NCI-H1694 treated with DMSO at 0.1 percent for 48 hours (cell line): ENCODE results near the gene SETD2.

Source experiments
- DNase-seq: peaks from one replicate; lab custom pipeline; 2025; lab: John Stamatoyannopoulos, UW

SETD2 gene

GRCh38 chr3:46998121-46998851 lies 165.6 kb downstream of the SETD2 start:
- no peak for DNase-seq

- DNase-seq = no peak
Measured at GRCh38 chr3:46997453-46998091, 166.3 kb downstream of the SETD2 start.

- DNase-seq = no peak
Measured at GRCh38 chr3:46996689-46997452, 167.0 kb downstream of the SETD2 start.

- DNase-seq = no peak
Measured at GRCh38 chr3:46995901-46996562, 167.9 kb downstream of the SETD2 start.

- no peak for DNase-seq
Measured at GRCh38 chr3:46994801-46995731, 168.8 kb downstream of the SETD2 start.

- no peak for DNase-seq
Measured at GRCh38 chr3:46993986-46994385, 169.9 kb downstream of the SETD2 start.

- no peak for DNase-seq
Measured at GRCh38 chr3:46993292-46993691, 170.6 kb downstream of the SETD2 start.

GRCh38 chr3:46992231-46992630 lies 171.7 kb downstream of the SETD2 start:
- no peak for DNase-seq

- DNase-seq = no peak
Measured at GRCh38 chr3:46991406-46992165, 172.3 kb downstream of the SETD2 start.

- DNase-seq = no peak
Measured at GRCh38 chr3:46990573-46991374, 173.1 kb downstream of the SETD2 start.

GRCh38 chr3:46989146-46989810 lies 174.6 kb downstream of the SETD2 start:
- no peak for DNase-seq

- DNase-seq = no peak
Measured at GRCh38 chr3:46988616-46989015, 175.3 kb downstream of the SETD2 start.

- no peak for DNase-seq
Measured at GRCh38 chr3:46987743-46988401, 176.0 kb downstream of the SETD2 start.

- no peak for DNase-seq
Measured at GRCh38 chr3:46987319-46987742, 176.6 kb downstream of the SETD2 start.

- no peak for DNase-seq
Measured at GRCh38 chr3:46986782-46987310, 177.1 kb downstream of the SETD2 start.

GRCh38 chr3:46986055-46986730 lies 177.7 kb downstream of the SETD2 start:
- no peak for DNase-seq

GRCh38 chr3:46985588-46985987 lies 178.3 kb downstream of the SETD2 start:
- DNase-seq = no peak
